ENCODE data around the gene NET1.
"Not testable (repeated sequence)": the region's sequence is repeated elsewhere in the genome, so short reads cannot be mapped to it uniquely, and the experiment has no call there.

The NET1 gene

DNA sequence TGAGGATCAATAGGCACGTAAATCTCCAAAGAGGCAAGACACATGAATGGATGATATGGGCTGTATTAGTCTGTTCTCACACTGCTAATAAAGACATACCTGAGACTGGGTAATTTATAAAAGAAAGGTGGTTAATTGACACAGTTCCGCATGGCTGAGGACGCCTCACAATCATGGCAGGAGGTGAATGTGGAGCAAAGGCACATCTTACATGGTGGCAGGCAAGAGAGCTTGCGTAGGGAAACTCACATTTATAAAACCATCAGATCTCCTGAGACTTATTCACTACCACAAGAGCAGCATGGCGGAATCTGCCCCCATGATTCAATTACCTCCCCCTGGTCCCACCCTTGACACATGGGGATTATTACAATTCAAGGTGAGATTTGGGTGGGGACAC is 33.2 kb upstream of the NET1 start:
- H3K9me3 ChIP-seq (ENCODE audit: insufficient read depth, low read depth, low read length); H3K27me3 ChIP-seq (ENCODE audit: insufficient read depth, low read length); H3K27ac ChIP-seq (ENCODE audit: low read depth, low read length); H3K36me3 ChIP-seq (ENCODE audit: insufficient read depth, low read length); H3K9ac ChIP-seq (ENCODE audit: low read depth, low read length); H3K4me1 ChIP-seq (ENCODE audit: insufficient read depth, low read length); H3K4me3 ChIP-seq (ENCODE audit: low read length): not testable (repeated sequence)
- 95% methylated on average over 5 of the region's 5 CpGs for WGBS

DNA sequence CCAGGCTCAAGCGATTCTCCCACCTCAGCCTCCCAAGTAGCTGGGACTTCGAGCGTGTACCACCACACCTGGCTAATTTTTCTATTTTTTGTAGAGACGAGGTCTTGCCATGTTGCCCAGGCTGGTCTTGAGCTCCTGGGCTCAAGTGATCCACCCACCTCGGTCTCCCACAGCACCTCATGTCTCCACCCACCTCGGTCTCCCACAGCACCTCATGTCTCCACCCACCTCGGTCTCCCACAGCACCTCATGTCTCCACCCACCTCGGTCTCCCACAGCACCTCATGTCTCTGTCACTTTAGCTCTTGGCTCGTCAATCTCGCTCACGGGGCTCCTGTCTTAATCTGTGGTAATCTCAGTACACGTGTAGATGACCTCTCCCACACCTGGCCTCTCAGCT is 32.0 kb upstream of the NET1 start:
- 94% methylated on average over 12 of the region's 12 CpGs for WGBS
- not testable (repeated sequence) for H3K27ac ChIP-seq (ENCODE audit: low read depth, low read length)

DNA sequence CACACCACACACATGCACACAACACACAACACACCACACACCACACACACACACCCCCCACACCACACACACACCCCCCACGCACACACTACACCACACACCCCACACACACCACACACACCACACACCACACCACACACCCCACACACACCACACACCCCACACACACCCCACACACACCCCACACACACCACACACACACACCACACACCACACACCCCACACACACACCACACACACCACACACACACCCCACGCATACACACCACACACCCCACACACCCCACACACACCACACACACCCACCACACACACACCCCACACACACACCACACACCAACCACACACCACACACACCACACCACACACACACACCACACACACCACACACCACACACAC is 31.2 kb upstream of the NET1 start:
- no peak overlapping the region for H3K4me3 ChIP-seq (ENCODE audit: low read length)
- no peak overlapping the region for H3K27ac ChIP-seq (ENCODE audit: low read depth, low read length)
- WGBS: 87% methylated on average over 2 of the region's 2 CpGs

More for the DNA sequence above, 32.0 kb upstream of the NET1 start:
- H3K9ac ChIP-seq (ENCODE audit: low read depth, low read length); H3K4me1 ChIP-seq (ENCODE audit: insufficient read depth, low read length); H3K27me3 ChIP-seq (ENCODE audit: insufficient read depth, low read length); H3K36me3 ChIP-seq (ENCODE audit: insufficient read depth, low read length); H3K4me3 ChIP-seq (ENCODE audit: low read length); H3K9me3 ChIP-seq (ENCODE audit: insufficient read depth, low read depth, low read length): not testable (repeated sequence)

DNA sequence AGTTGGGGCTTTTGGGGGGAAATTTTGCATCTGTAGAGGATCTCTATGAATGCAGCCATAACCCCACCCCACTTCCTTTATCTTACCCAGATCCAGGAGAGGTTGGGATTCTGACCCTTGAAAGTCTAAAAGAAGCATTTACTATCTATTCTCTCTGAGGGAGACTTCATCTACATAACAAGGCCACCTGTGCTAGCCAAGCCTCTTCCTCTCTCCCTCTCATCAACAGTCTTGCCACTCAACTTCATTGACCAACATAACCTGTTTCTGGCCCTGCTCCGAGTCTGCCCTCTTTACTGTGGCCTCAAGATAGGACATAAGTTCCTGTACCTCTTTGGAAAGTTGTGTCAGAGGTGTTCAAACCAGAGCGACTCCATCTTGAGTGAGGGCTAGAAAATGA is 27.1 kb upstream of the NET1 start:
- Histone ChIP-seq H3K9me3 (ENCODE audit: insufficient read depth, low read depth, low read length) (peaks cover 16% of the 10 kb centered on the region), H3K4me3 (ENCODE audit: low read length) (no peak overlapping the region)
- WGBS: 71% methylated on average over 2 of the region's 2 CpGs

More for the DNA sequence above, 31.2 kb upstream of the NET1 start:
- Histone ChIP-seq H3K9ac (ENCODE audit: low read depth, low read length) (no peak overlapping the region), H3K9me3 (ENCODE audit: insufficient read depth, low read depth, low read length) (no peaks in the 10 kb centered on the region), H3K36me3 (ENCODE audit: insufficient read depth, low read length) (no peaks in the 10 kb centered on the region), H3K4me1 (ENCODE audit: insufficient read depth, low read length) (peaks cover 3% of the 10 kb centered on the region; the same call in 1 of the 2 replicates), H3K27me3 (ENCODE audit: insufficient read depth, low read length) (no peaks in the 10 kb centered on the region)

DNA sequence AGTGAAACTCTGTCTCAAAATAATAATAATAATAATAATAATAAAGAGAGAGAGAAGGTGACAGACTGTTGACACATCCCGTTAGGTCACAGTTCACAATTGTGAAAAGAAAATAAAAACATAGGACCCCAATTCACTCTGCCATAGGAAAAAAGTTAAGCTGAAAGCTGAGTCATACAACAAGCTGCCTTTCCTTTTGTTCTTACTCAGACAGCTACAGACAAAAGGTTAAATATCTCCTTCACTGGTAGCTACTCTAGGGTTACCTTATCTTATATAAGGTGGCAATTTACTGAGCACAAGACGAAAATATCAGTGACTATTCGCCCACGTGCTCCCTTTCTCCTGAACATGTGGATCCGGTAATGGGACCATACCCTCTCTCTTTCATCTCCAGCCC is 25.2 kb upstream of the NET1 start:
- no peak overlapping the region for H3K27ac ChIP-seq (ENCODE audit: low read depth, low read length)
- peaks cover 35% of the 10 kb centered on the region for H3K9me3 ChIP-seq (ENCODE audit: insufficient read depth, low read depth, low read length)
- H3K4me3 ChIP-seq (ENCODE audit: low read length): no peak overlapping the region
- H3K9ac ChIP-seq (ENCODE audit: low read depth, low read length): no peak overlapping the region
- H3K4me1 ChIP-seq (ENCODE audit: insufficient read depth, low read length): peaks cover 3% of the 10 kb centered on the region; the same call in 1 of the 2 replicates
- no peaks in the 10 kb centered on the region for H3K27me3 ChIP-seq (ENCODE audit: insufficient read depth, low read length)
- H3K36me3 ChIP-seq (ENCODE audit: insufficient read depth, low read length): 0 out of 2 replicates have a peak, but pooled peaks cover 2% of the 10 kb centered on the region
- 93% methylated on average over 5 of the region's 5 CpGs for WGBS

More for the DNA sequence above, 27.1 kb upstream of the NET1 start:
- no peaks in the 10 kb centered on the region for H3K36me3 ChIP-seq (ENCODE audit: insufficient read depth, low read length)
- peaks cover 3% of the 10 kb centered on the region; the same call in 1 of the 2 replicates for H3K4me1 ChIP-seq (ENCODE audit: insufficient read depth, low read length)
- no peak overlapping the region for H3K9ac ChIP-seq (ENCODE audit: low read depth, low read length)
- no peaks in the 10 kb centered on the region for H3K27me3 ChIP-seq (ENCODE audit: insufficient read depth, low read length)
- no peak overlapping the region; the same call in 1 of the 2 replicates for H3K27ac ChIP-seq (ENCODE audit: low read depth, low read length)

DNA sequence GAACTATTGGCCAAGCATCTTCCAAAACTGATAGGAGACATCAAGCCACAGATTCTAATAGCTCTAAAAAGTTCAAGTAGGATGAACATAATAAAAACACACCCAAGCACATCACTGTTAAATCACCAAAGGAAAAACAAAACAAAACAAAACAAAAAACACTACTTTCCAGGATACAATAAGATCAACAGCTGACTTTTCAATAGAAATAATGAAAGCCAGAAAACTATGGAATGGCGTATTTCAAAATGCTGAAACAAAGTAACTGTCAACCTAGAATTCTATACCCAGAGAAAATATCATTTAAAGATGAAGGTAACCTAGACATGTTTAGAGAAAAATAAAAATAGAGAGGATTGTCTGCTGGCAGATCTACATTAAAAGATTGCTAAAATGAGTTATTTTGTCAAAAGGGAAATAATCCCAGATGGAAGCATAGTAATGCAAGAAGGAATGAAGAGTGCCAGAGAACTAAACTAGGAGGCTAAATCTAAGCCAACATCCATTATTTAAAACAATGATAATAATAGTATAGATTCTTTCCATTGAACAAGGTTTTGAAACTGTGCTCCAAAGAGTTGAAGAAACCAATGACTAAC is 21.7 kb upstream of the NET1 start:
- H3K4me1 ChIP-seq (ENCODE audit: insufficient read depth, low read length): no peaks in the 10 kb centered on the region
- H3K9me3 ChIP-seq (ENCODE audit: insufficient read depth, low read depth, low read length): peaks cover 39% of the 10 kb centered on the region
- WGBS: 75% methylated on average over 1 of the region's 1 CpG
- H3K4me3 ChIP-seq (ENCODE audit: low read length): no peak overlapping the region
- no peaks in the 10 kb centered on the region for H3K27me3 ChIP-seq (ENCODE audit: insufficient read depth, low read length)
- 0 out of 2 replicates have a peak, but pooled peaks cover 2% of the 10 kb centered on the region for H3K36me3 ChIP-seq (ENCODE audit: insufficient read depth, low read length)
- no peak overlapping the region for H3K27ac ChIP-seq (ENCODE audit: low read depth, low read length)
- no peak overlapping the region for H3K9ac ChIP-seq (ENCODE audit: low read depth, low read length)

DNA sequence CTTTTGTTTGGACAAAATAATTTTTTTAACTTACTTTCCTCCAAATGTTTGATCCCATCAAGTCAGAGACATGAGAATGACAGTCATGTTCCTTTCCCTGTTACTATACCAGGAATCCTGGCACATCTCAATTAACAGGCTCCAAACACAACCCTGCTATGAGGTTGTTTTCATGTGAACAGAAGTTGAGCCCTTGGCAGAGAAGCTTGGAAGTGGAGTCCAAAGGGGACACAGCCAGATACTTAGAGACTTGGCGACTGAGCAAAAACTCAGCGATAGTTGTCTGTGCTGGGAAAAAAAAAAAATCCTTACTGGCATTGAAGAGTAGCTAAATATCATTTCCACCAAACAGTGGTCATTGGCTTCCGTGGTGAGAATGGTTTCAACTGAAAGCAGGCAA is 20.6 kb upstream of the NET1 start:
- no peaks in the 10 kb centered on the region for H3K27me3 ChIP-seq (ENCODE audit: insufficient read depth, low read length)
- no peak overlapping the region for H3K9ac ChIP-seq (ENCODE audit: low read depth, low read length)
- no peak overlapping the region for H3K27ac ChIP-seq (ENCODE audit: low read depth, low read length)
- H3K36me3 ChIP-seq (ENCODE audit: insufficient read depth, low read length): 0 out of 2 replicates have a peak, but pooled peaks cover 2% of the 10 kb centered on the region
- 98% methylated on average over 3 of the region's 3 CpGs for WGBS
- peaks cover 39% of the 10 kb centered on the region for H3K9me3 ChIP-seq (ENCODE audit: insufficient read depth, low read depth, low read length)
- H3K4me1 ChIP-seq (ENCODE audit: insufficient read depth, low read length): no peaks in the 10 kb centered on the region
- H3K4me3 ChIP-seq (ENCODE audit: low read length): no peak overlapping the region

DNA sequence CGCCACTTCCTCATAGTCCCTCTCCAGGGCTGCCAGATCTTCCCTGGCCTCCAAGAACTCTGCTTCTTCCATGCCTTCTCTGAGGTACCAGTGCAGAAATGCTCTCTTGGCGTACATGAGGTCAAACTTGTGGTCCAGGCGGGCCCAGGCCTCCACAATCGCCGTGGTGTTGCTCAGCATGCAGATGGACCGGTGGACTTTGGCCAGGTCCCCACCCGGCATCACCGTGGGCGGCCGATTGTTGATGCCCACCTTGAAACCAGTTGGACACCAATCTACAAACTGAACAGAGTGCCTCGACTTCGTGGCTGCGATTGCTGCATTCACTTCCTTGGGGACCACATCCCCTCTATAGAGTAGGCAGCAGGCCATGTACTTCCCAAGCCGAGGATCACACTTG is 18.8 kb upstream of the NET1 start:
- H3K27ac ChIP-seq (ENCODE audit: low read depth, low read length): no peak overlapping the region
- WGBS: 96% methylated on average over 14 of the region's 14 CpGs

DNA sequence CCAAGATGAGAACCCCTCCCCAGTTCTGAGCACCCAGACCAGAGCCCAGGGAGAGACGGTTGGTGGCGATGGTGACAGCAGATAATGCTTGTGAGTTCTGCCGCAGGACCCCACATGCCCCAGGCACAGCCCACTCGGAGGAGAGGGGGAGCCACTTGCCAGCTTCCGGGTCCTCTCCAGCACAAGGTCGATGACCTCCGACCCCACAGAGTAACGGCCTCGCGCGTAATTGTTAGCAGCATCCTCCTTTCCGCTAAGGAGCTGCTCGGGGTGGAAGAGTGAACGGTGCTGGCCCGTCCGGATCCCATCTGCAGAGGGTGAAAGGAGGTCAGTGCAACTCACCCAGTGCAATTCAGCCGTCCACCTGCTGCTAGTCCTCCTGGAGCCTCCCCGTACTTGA is 17.2 kb upstream of the NET1 start:
- WGBS: 96% methylated on average over 18 of the region's 18 CpGs
- Histone ChIP-seq H3K27ac (ENCODE audit: low read depth, low read length) (no peak overlapping the region), H3K27me3 (ENCODE audit: insufficient read depth, low read length) (no peaks in the 10 kb centered on the region), H3K9me3 (ENCODE audit: insufficient read depth, low read depth, low read length) (peaks cover 24% of the 10 kb centered on the region), H3K4me1 (ENCODE audit: insufficient read depth, low read length) (no peaks in the 10 kb centered on the region), H3K36me3 (ENCODE audit: insufficient read depth, low read length) (0 out of 2 replicates have a peak, but pooled peaks cover 2% of the 10 kb centered on the region), H3K4me3 (ENCODE audit: low read length) (no peak overlapping the region), H3K9ac (ENCODE audit: low read depth, low read length) (no peak overlapping the region)

More for the DNA sequence above, 18.8 kb upstream of the NET1 start:
- Histone ChIP-seq H3K36me3 (ENCODE audit: insufficient read depth, low read length) (0 out of 2 replicates have a peak, but pooled peaks cover 2% of the 10 kb centered on the region), H3K4me1 (ENCODE audit: insufficient read depth, low read length) (no peaks in the 10 kb centered on the region), H3K9ac (ENCODE audit: low read depth, low read length) (no peak overlapping the region), H3K4me3 (ENCODE audit: low read length) (no peak overlapping the region), H3K9me3 (ENCODE audit: insufficient read depth, low read depth, low read length) (peaks cover 39% of the 10 kb centered on the region), H3K27me3 (ENCODE audit: insufficient read depth, low read length) (no peaks in the 10 kb centered on the region)

DNA sequence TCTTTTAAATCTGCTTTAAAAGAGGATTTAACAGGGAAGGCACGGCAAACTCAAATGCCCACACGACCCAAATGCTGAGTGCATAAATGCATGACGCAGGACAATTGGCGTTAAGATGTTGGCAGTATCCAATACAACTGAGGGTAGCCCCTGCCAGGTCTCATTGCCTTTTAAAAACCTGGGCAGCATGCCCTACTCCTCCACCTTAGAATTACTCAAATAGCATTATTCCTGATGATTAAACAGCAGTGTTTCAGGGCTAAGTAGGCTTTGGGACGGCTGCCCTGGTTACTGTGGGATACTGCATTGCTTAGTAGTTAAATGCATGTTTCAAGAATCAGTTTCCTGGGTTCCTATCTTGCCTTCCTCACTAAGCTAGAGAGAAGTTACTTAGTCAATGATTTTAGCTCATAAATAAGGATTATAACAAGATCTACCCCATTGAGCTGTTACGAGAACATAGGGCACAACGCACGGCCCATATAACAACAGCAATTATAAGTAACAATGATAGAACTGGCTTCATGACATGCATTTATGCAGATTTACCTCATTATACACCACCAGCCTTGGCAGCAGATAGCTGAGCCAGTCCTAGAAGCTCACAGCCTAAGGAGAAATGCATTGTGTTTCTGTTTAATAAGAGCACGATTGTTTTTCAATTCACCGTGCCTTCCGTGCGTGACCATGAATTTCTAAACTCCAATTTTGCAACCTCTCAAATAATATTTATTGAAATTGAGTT is 15.6 kb upstream of the NET1 start:
- Histone ChIP-seq H3K9ac (ENCODE audit: low read depth, low read length) (no peak overlapping the region), H3K4me1 (ENCODE audit: insufficient read depth, low read length) (no peaks in the 10 kb centered on the region), H3K36me3 (ENCODE audit: insufficient read depth, low read length) (no peaks in the 10 kb centered on the region), H3K27me3 (ENCODE audit: insufficient read depth, low read length) (no peaks in the 10 kb centered on the region), H3K4me3 (ENCODE audit: low read length) (no peak overlapping the region), H3K27ac (ENCODE audit: low read depth, low read length) (no peak overlapping the region), H3K9me3 (ENCODE audit: insufficient read depth, low read depth, low read length) (peaks cover 8% of the 10 kb centered on the region)
- 94% methylated on average over 10 of the region's 12 CpGs for WGBS

DNA sequence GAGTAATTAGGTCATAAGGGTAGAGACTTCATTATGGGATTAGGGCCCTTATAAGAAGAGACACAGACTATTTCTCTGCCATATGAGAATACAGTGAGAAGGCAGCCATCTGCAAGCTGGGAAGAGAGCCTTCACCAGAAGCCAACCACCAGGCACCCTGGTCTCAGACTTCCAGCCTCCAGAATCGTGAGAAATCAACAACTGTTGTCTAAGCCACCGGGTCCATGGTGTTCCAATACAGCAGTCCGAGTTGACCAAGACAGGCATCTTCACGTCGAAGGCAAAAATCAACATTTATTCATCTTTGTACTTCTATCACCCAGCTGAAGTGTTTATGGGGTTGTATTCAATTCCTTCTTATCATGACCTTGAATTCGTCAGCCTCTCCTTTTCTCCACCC is 13.0 kb upstream of the NET1 start:
- H3K36me3 ChIP-seq (ENCODE audit: insufficient read depth, low read length): no peaks in the 10 kb centered on the region
- H3K27ac ChIP-seq (ENCODE audit: low read depth, low read length): no peak overlapping the region
- 88% methylated on average over 6 of the region's 6 CpGs for WGBS
- no peak overlapping the region for H3K9ac ChIP-seq (ENCODE audit: low read depth, low read length)
- no peaks in the 10 kb centered on the region for H3K27me3 ChIP-seq (ENCODE audit: insufficient read depth, low read length)
- no peak overlapping the region for H3K4me3 ChIP-seq (ENCODE audit: low read length)
- no peaks in the 10 kb centered on the region for H3K9me3 ChIP-seq (ENCODE audit: insufficient read depth, low read depth, low read length)
- no peaks in the 10 kb centered on the region for H3K4me1 ChIP-seq (ENCODE audit: insufficient read depth, low read length)
